Cardiac muscle cell (in vitro differentiated cells and primary cell): Measurements from ENCODE around the gene CYTIP. TPM values are rescaled to one million over a fixed set of nuclear protein-coding genes. Genes with fewer than 3 reads are reported as not detected.

Experiments
- DNase-seq, 2 donors: peaks; one replicate each; pipeline versions ENCODE4 v3.0.0 to v3.0.0-alpha.2; 2010 to 2017; ENCODE audit warnings: low read depth in 1 of 2, low spot score in 1 of 2
- H3K27ac ChIP-seq: fragments of 200-600 bp; sonication (generic); 2 replicates; pipeline ENCODE4 v1.5.1; 2016
- H3K27me3 ChIP-seq: fragments of 200-600 bp; sonication (generic); 2 replicates; pipeline ENCODE4 v1.6.0; 2016; ENCODE audit warnings: control low read depth
- H3K36me3 ChIP-seq: fragments of 200-600 bp; sonication (generic); 2 replicates; pipeline ENCODE4 v1.5.1; 2016; ENCODE audit warnings: control low read depth
- H3K4me1 ChIP-seq: fragments of 200-600 bp; sonication (generic); 2 replicates; pipeline ENCODE4 v1.8.1; 2017; ENCODE audit warnings: low read depth, mild to moderate bottlenecking, mixed run types
- H3K4me3 ChIP-seq: fragments of 200-600 bp; sonication (generic); 2 replicates; pipeline ENCODE4 v1.5.1; 2016; ENCODE audit warnings: mild to moderate bottlenecking
- H3K9me3 ChIP-seq: fragments of 200-600 bp; sonication (generic); 2 replicates; pipeline ENCODE4 v1.5.1; 2017; ENCODE audit warnings: low read depth, mild to moderate bottlenecking, control low read depth
- polyA plus RNA-seq: library from polyadenylated mRNA; unstranded; fragments of >200 nt; fragmentation: Nextera tagmentation; extraction: Ambion mirVana; gene quantifications from 2 replicates; pipeline ENCODE4 v1.2.1, GENCODE V29; 2016
- total RNA-seq: library from RNA; depleted of rRNA; stranded (reverse); fragments of >200 nt; gene quantifications from 2 replicates; pipeline ENCODE4 v1.2.3, GENCODE V29; 2016
- TF ChIP-seq, protein P1 (sequence below): IDR thresholded peaks from 2 replicates; pipeline ENCODE4 v1.5.1; 2012; ENCODE audit warnings: low read depth, mild to moderate bottlenecking, low read length

The CYTIP gene
- total and polyA plus RNA-seq, 2 experiments from 2014 or later, result not detected

DNA sequence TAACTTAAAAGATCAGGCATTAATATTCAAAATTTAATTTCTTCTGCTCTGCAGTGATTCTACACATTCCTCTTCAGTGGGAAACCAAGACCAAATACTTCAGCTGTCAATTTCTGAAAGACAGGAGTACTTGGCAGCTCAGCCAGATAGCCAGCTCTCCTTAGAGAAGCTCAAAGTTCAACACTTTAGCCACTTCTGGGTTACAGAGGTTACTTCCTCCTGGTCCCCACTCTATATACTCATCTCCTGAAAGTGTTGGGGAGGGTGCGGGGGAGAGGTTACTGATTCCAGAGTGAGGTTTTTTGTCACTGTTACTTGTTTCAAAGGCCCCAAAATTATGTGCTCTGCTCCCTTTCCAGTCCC is 4.1 kb downstream of the CYTIP start:
- TF ChIP-seq, protein P1, sequence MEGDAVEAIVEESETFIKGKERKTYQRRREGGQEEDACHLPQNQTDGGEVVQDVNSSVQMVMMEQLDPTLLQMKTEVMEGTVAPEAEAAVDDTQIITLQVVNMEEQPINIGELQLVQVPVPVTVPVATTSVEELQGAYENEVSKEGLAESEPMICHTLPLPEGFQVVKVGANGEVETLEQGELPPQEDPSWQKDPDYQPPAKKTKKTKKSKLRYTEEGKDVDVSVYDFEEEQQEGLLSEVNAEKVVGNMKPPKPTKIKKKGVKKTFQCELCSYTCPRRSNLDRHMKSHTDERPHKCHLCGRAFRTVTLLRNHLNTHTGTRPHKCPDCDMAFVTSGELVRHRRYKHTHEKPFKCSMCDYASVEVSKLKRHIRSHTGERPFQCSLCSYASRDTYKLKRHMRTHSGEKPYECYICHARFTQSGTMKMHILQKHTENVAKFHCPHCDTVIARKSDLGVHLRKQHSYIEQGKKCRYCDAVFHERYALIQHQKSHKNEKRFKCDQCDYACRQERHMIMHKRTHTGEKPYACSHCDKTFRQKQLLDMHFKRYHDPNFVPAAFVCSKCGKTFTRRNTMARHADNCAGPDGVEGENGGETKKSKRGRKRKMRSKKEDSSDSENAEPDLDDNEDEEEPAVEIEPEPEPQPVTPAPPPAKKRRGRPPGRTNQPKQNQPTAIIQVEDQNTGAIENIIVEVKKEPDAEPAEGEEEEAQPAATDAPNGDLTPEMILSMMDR, result no peak
- H3K27me3 ChIP-seq, result no peaks in the 10 kb centered on the region
- no peak for DNase-seq
- H3K4me1 ChIP-seq, result no peaks in the 10 kb centered on the region
- no peak overlapping the region for H3K27ac ChIP-seq
- no peak overlapping the region for H3K4me3 ChIP-seq
- no peaks in the 10 kb centered on the region for H3K36me3 ChIP-seq
- no peaks in the 10 kb centered on the region for H3K9me3 ChIP-seq

DNA sequence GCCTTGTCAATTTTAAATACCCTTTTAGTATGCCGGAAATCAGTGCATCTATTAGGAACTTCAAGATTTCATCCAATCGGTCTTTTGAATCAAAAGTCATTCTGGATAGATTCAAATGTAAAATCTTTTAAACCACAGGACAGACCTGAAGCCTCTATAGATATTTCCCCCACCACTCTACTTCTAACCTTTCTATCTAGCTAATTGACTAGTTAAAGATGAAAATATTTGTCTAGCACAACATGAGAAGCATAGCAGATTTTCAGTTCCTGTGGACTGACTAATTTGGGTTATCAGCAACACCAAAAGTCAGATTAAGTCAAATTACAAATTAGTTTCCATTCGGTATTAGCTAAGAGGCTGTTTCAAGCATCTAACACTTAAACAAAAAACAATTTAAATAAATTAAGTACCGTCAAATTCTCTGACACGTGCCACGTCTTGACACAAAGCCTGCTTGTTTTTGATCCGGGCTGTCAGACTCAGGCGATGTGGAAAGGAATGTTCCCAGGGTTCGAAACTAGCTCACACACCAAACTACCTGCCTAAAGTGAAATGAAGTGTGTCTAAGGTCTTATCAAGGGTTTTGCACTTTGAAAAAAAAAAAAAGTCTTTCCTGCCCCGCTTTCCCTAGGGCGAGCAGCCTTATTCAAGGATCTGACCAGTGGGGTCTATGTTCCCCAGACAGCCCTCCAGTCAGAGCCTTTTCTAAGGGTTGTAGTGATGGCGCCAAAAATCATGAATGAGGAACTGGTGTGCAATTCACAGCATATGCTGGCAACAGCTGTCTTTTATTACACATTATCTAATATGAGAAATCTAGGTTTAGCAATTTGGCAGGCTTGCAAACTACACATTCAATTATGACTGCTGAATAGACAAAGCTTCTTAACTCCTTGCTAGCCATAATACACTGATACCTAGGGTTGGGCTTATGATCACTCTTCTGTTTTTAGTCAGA is 4.7 kb downstream of the CYTIP start:
- TF ChIP-seq, protein P1, result no peak
- Histone ChIP-seq H3K27ac (no peak overlapping the region), H3K4me3 (no peak overlapping the region), H3K36me3 (no peaks in the 10 kb centered on the region), H3K9me3 (no peaks in the 10 kb centered on the region), H3K27me3 (no peaks in the 10 kb centered on the region), H3K4me1 (no peaks in the 10 kb centered on the region)
- DNase-seq, result peak; percentile 19 to 70

DNA sequence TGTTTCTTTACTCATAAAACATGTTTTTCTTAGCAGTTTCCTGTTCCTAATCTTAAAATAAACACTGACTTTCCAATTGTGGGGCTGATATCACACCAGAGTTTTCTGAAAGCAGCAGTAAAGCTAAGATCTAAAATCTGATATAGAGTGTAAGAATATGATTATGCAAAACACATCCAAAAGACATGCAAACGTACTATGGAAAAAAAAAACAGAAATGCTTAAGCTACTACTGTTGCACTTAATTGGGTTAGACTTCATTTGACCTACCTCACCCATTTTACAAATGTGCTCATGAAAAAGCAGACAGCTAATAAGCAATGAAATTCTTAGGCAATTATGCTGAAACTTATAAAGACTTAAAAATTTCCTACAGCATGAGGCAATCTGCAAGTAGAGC is 10.5 kb downstream of the CYTIP start:
- Histone ChIP-seq H3K4me1 (no peaks in the 10 kb centered on the region), H3K27me3 (no peaks in the 10 kb centered on the region), H3K9me3 (no peaks in the 10 kb centered on the region), H3K4me3 (no peak overlapping the region), H3K27ac (no peak overlapping the region), H3K36me3 (no peaks in the 10 kb centered on the region)
- TF ChIP-seq, protein P1, result no peak
- peak in 1 of 2 donors; percentile 18 for DNase-seq

DNA sequence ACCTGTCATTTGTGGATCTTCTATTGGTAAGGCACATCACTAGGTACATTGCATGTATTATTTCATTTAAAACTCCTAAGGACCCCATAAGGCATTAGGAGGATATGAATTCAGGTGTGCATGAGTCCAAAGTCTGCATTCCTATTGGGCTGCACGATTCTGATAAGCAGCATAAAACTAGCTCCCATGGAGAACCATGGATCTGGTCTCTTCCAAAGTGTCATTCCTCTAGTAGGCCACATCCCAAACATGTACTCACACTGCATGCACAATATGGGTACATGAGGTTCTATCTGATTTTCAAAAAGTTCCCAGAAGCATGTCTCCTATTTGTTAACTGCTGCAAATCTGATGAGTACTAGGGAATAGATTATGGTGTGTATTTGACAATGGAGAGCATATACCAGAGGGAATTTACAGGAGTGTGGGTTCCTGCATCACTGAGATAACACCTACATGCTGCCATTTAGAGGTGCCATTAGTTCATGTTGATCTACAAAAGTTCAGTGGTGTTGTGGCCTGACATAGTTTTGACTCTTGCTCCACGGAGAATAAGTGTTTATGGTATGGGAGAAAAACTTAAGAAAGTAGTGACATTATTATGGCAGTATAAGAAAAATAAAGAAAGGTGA is 11.3 kb downstream of the CYTIP start:
- no peak for DNase-seq
- Histone ChIP-seq H3K4me3 (no peak overlapping the region), H3K9me3 (no peaks in the 10 kb centered on the region), H3K27ac (no peak overlapping the region), H3K4me1 (no peaks in the 10 kb centered on the region), H3K27me3 (no peaks in the 10 kb centered on the region), H3K36me3 (no peaks in the 10 kb centered on the region)
- TF ChIP-seq, protein P1, result no peak

DNA sequence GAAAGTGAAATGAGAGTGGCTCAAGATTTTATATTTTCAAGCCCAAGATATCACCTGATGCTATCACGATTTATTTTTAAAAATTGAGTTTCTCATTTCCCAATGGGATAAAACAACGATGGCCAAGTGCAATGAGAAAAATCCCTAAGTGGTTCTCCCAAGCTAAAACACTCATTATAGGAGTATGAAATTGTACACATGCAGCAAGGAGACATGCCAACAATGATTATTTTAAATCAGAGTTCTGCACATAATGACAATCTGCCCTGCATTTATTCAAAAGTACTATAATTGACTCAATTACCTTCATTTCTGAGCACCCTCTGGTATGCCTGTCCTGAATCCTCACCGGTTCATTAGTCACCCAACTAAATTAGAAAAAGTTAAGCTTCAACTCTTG is 12.7 kb downstream of the CYTIP start:
- Histone ChIP-seq H3K4me1 (no peaks in the 10 kb centered on the region), H3K27me3 (no peaks in the 10 kb centered on the region), H3K27ac (no peak overlapping the region), H3K4me3 (no peak overlapping the region), H3K9me3 (no peaks in the 10 kb centered on the region), H3K36me3 (no peaks in the 10 kb centered on the region)
- TF ChIP-seq, protein P1, result no peak
- DNase-seq, result no peak
